Body of pancreas (tissue), 4 donors: Measurements from ENCODE around the gene MKNK1. TPM values are rescaled to one million over a fixed set of nuclear protein-coding genes. Genes with fewer than 3 reads are reported as not detected.

Experiments used
- ATAC-seq: fragments of 150-250 bp; one replicate; pipeline ENCODE4 v1.9.1; 2016
- DNase-seq, 4 donors: peaks; one replicate each; pipeline ENCODE4 v3.0.0-alpha.2; 2019
- H3K27ac ChIP-seq, 4 donors: fragments of 200-600 bp; sonication (generic); 1 replicate in 3 of 4; 2 replicates in 1 of 4; pipeline versions ENCODE4 v1.5.1 to v1.6.1; 2016 to 2019; ENCODE audit warnings: mild to moderate bottlenecking in 1 of 4, mixed read lengths in 1 of 4, moderate library complexity in 1 of 4
- H3K27me3 ChIP-seq, 2 donors: fragments of 200-600 bp; sonication (generic); one replicate each; pipeline ENCODE4 v1.6.0; 2016; ENCODE audit warnings: mild to moderate bottlenecking in 1 of 2
- H3K36me3 ChIP-seq, 2 donors: fragments of 200-600 bp; sonication (generic); replicated peaks in 1 of 2; 2 replicates each; pipeline ENCODE4 v1.5.1; 2016; ENCODE audit warnings: low read depth in 2 of 2; ENCODE audit not compliant: insufficient read depth in 1 of 2
- H3K4me1 ChIP-seq: fragments of 200-600 bp; sonication (generic); one replicate; pipeline ENCODE4 v1.6.0; 2016
- H3K4me3 ChIP-seq, 2 donors: fragments of 200-600 bp; sonication (generic); 1 replicate in 1 of 2; 2 replicates in 1 of 2; pipeline ENCODE4 v1.5.1; 2016 to 2019
- H3K9me3 ChIP-seq, 3 donors: fragments of 200-600 bp; sonication (generic); 1 replicate in 2 of 3; 2 replicates in 1 of 3; pipeline ENCODE4 v1.5.1; 2016
- POLR2A ChIP-seq, 3 donors: fragments of 450-650 bp; IDR thresholded peaks; one replicate each; pipeline ENCODE4 v1.6.1; 2016; ENCODE audit warnings: antibody characterized with exemption in 3 of 3, mild to moderate bottlenecking in 2 of 3
- WGBS, 2 donors: methylation state at CpG; one replicate each; pipeline ENCODE4 v1.1.5; 2017; 5-methylcytosine and 5-hydroxymethylcytosine counted together
- intact Hi-C: fragments of 100-400 bp; cut with DNase I; formaldehyde crosslinking; loops from one replicate; pipeline ENCODE4 v1.15.1; 2023
- total RNA-seq, 2 donors: library from RNA; depleted of rRNA; stranded (reverse); fragments of >200 nt; gene quantifications; one replicate each; pipeline ENCODE4 v1.1.0, GENCODE V29; 2016
- TF ChIP-seq, protein P1 (sequence below), 7 experiments: fragments of 450-650 bp in 4 of 7; fragments of 200-600 bp in 3 of 7; sonication (generic) in 3 of 7; IDR thresholded peaks; one replicate each; pipeline ENCODE4 v1.5.1; 2016 to 2019; ENCODE audit warnings: antibody characterized with exemption in 7 of 7

Gene MKNK1
- total RNA-seq, 2 donors from 2014 or later: 155 to 238 TPM

DNA sequence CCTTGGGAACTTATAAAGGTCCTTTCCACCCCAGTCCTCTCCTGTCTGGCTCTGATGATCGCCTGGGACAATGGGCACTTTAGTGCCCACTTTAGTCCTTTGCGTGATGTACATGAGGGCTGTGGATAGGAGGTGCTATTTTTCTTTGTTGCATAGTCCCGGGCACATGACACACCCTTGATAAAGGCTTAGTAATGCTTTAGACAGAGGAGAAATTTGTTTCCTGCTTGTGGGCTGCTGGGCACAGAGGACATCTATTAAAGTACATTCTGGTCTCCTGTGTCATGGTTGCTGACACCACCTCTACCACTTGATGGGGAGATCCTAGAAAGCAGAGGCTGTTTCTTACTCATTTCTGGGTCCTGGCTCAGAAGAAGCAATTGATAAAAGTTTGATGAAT lies 47.2 kb downstream of the MKNK1 start:
- peak in 2 of 4 donors; percentile 21 to 51 for DNase-seq
- WGBS, 2 donors: 41 to 49% methylated on average over 3 of the region's 3 CpGs

DNA sequence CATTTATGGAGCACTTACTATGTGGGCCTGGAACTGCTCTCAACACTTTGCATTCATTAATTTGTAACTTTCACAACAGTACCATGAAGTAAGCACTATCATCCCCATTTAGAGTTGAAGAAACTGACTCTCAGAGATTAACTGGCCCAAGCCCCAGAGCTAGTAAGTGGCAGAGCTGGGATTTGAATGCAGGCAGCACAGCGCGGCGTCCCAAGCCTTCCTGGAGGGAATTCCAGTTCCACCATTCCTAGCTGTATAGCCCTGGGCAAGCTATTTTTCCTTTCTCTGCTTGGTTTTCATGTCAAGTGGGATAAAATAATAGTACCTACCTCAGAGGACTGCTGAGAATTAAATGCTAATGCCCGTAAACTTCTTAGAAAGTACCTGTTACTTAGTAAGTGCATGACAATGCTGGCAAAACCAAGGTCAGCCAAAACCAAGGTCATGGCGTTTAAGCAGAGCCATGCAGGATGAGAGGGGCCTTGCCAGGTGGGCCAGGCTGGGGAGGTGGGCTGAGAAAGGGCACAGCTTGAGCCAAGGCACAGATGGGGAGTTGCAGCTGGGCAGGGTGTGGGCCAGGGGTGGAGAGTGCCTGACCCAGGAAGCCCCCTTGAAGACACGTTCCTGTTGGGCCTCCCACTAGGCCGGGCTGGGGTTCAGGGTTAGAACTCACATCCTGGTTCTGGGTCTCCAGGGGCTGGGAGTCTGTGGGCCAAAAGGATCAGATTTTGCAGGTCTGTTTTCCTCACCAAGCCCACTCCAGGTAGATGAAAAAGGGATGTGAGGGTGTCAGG lies 48.0 kb downstream of the MKNK1 start:
- no peaks in the 10 kb centered on the region for H3K9me3 ChIP-seq
- TF ChIP-seq POLR2A (IDR thresholded peaks at IDR 0.05): no peak
- TF ChIP-seq, protein P1, sequence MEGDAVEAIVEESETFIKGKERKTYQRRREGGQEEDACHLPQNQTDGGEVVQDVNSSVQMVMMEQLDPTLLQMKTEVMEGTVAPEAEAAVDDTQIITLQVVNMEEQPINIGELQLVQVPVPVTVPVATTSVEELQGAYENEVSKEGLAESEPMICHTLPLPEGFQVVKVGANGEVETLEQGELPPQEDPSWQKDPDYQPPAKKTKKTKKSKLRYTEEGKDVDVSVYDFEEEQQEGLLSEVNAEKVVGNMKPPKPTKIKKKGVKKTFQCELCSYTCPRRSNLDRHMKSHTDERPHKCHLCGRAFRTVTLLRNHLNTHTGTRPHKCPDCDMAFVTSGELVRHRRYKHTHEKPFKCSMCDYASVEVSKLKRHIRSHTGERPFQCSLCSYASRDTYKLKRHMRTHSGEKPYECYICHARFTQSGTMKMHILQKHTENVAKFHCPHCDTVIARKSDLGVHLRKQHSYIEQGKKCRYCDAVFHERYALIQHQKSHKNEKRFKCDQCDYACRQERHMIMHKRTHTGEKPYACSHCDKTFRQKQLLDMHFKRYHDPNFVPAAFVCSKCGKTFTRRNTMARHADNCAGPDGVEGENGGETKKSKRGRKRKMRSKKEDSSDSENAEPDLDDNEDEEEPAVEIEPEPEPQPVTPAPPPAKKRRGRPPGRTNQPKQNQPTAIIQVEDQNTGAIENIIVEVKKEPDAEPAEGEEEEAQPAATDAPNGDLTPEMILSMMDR (IDR thresholded peaks at IDR 0.05): no peak
- intact Hi-C loops: no loop called here
- H3K4me3 ChIP-seq: no peak overlapping the region
- H3K4me1 ChIP-seq: peaks cover 6% of the 10 kb centered on the region
- ATAC-seq (no peak), DNase-seq (no peak)
- WGBS, 2 donors: 64 to 71% methylated on average over 7 of the region's 7 CpGs
- H3K36me3 ChIP-seq: peaks cover 11 to 19% of the 10 kb centered on the region in 2 donors
- no peaks in the 10 kb centered on the region for H3K27me3 ChIP-seq
- H3K27ac ChIP-seq: peak overlapping the region in 1 of 4 donors; percentile 49

More for the DNA sequence above, 47.2 kb downstream of the MKNK1 start:
- peaks cover 6% of the 10 kb centered on the region for H3K4me1 ChIP-seq
- intact Hi-C loops: no loop called here
- peaks cover 19 to 25% of the 10 kb centered on the region in 2 donors for H3K36me3 ChIP-seq
- ATAC-seq: peak; percentile 78
- no peak for TF ChIP-seq POLR2A (IDR thresholded peaks at IDR 0.05)
- TF ChIP-seq, protein P1 (IDR thresholded peaks at IDR 0.05): no peak
- no peaks in the 10 kb centered on the region for H3K27me3 ChIP-seq
- H3K9me3 ChIP-seq: no peaks in the 10 kb centered on the region
- H3K4me3 ChIP-seq: no peak overlapping the region
- H3K27ac ChIP-seq: peak overlapping the region in 2 of 4 donors; percentile 36 to 49

GRCh38 chr1:46554597-46555381 lies 49.3 kb downstream of the MKNK1 start:
- no peaks in the 10 kb centered on the region for H3K9me3 ChIP-seq
- WGBS, 2 donors: 65 to 77% methylated on average over 6 to 10 of the region's 12 CpGs
- DNase-seq: no peak
- no peak for ATAC-seq
- TF ChIP-seq, protein P1 (IDR thresholded peaks at IDR 0.05): no peak
- no peak for TF ChIP-seq POLR2A (IDR thresholded peaks at IDR 0.05)
- H3K4me3 ChIP-seq: no peak overlapping the region
- peaks cover 6% of the 10 kb centered on the region for H3K4me1 ChIP-seq
- no peak overlapping the region for H3K27ac ChIP-seq
- H3K27me3 ChIP-seq: no peaks in the 10 kb centered on the region
- intact Hi-C loops: no loop called here
- peaks cover 0 to 8% of the 10 kb centered on the region in 2 donors for H3K36me3 ChIP-seq

- 86 to 87% methylated on average over 3 to 6 of the region's 6 CpGs for WGBS, 2 donors
- Histone ChIP-seq H3K9me3 (no peaks in the 10 kb centered on the region), H3K4me1 (peaks cover 6% of the 10 kb centered on the region), H3K4me3 (no peak overlapping the region), H3K27me3 (no peaks in the 10 kb centered on the region), H3K36me3 (peaks cover 0 to 5% of the 10 kb centered on the region in 2 donors), H3K27ac (no peak overlapping the region)
- ATAC-seq (no peak), DNase-seq (no peak)
- TF ChIP-seq POLR2A (IDR thresholded peaks at IDR 0.05): no peak
- TF ChIP-seq, protein P1 (IDR thresholded peaks at IDR 0.05): no peak
- intact Hi-C loops: no loop called here
These were observed 49.9 kb downstream of the MKNK1 start for GRCh38 chr1:46554236-46554596.
